Measurements from ENCODE around the gene SUPT20HL2.
A peak's percentile ranks its signal among the peaks of the same experiment; 100 is the strongest.

The SUPT20HL2 gene

GRCh38 chrX:24292353-24292752 is 21.5 kb downstream of the SUPT20HL2 start:
- Histone ChIP-seq H3K27ac (no peak overlapping the region), H3K4me3 (ENCODE audit: low read depth, low read length) (no peak overlapping the region), H3K36me3 (replicated peaks) (no peaks in the 10 kb centered on the region), H3K27me3 (replicated peaks) (no peaks in the 10 kb centered on the region)
- in situ Hi-C loops (cut with HindIII; ENCODE audit: low pct_ligation_motif_present, low sequenced_read_pairs) = no loop called here
- no peak for DNase-seq
- TF ChIP-seq, protein P1, sequence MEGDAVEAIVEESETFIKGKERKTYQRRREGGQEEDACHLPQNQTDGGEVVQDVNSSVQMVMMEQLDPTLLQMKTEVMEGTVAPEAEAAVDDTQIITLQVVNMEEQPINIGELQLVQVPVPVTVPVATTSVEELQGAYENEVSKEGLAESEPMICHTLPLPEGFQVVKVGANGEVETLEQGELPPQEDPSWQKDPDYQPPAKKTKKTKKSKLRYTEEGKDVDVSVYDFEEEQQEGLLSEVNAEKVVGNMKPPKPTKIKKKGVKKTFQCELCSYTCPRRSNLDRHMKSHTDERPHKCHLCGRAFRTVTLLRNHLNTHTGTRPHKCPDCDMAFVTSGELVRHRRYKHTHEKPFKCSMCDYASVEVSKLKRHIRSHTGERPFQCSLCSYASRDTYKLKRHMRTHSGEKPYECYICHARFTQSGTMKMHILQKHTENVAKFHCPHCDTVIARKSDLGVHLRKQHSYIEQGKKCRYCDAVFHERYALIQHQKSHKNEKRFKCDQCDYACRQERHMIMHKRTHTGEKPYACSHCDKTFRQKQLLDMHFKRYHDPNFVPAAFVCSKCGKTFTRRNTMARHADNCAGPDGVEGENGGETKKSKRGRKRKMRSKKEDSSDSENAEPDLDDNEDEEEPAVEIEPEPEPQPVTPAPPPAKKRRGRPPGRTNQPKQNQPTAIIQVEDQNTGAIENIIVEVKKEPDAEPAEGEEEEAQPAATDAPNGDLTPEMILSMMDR (IDR thresholded peaks at IDR 0.05; ENCODE audit: low read depth, low read length, missing control alignments) = no peak

DNA sequence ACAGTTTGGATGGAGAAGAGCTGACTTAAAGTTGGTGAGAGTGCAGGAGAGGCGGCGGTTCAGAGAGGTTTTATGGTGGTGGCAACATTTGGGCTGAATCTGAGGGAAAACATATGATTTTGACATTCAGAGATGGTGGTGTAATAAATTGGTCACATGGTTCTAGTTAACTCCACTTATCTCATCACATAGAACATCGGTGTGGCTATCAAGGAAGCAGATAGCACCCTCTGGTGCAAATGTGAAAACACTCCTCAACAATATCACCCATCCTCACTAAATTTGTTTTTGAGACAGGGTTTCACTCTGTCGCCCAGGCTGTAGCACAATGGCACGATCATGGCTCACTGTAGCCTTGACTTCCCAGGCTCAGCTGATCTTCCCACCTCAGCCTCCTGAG is 28.8 kb downstream of the SUPT20HL2 start:
- Histone ChIP-seq H3K4me3 (ENCODE audit: low read depth, low read length) (no peak overlapping the region), H3K36me3 (replicated peaks) (no peaks in the 10 kb centered on the region), H3K27ac (no peak overlapping the region), H3K27me3 (replicated peaks) (no peaks in the 10 kb centered on the region)
- DNase-seq = no peak
- TF ChIP-seq, protein P1 (IDR thresholded peaks at IDR 0.05; ENCODE audit: low read depth, low read length, missing control alignments) = peak; percentile 7
- in situ Hi-C loops (cut with HindIII; ENCODE audit: low pct_ligation_motif_present, low sequenced_read_pairs) = no loop called here

DNA sequence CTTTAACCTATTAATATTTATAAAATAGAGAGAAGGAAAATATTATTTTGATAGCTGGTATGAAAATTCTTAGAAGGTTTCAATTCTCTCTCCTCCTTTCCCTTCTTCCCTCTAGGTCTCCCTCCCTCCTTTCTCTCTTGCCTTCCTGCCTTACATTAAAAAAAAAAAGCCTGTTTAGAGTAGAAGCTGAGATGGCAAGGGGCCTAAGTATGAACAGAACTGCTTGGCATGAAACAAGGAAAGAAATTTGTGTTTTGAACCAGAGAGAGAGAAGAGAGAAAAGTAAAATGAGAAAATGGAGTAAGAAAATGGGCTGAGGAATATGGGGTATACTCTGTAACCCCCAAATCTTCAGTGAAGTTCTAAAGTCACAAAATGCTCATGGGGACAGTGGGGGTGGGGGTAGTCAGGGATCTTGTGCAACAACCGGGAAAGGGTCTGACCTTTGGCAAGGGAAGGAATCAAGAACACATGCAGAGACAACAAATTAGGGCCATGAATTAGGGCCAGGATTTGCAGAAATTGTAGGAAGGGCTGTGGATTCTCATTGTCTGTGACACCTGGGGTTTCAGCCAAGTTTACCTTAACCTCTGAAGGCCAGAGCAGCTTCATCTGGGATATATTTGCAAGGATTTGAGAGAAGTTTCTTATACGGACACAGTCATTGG is 30.6 kb downstream of the SUPT20HL2 start:
- Histone ChIP-seq H3K27me3 (replicated peaks) (no peaks in the 10 kb centered on the region), H3K27ac (no peak overlapping the region), H3K36me3 (replicated peaks) (no peaks in the 10 kb centered on the region), H3K4me3 (ENCODE audit: low read depth, low read length) (no peak overlapping the region)
- in situ Hi-C loops (cut with HindIII; ENCODE audit: low pct_ligation_motif_present, low sequenced_read_pairs) = no loop called here
- TF ChIP-seq, protein P1 (IDR thresholded peaks at IDR 0.05; ENCODE audit: low read depth, low read length, missing control alignments) = no peak
- no peak for DNase-seq

- TF ChIP-seq, protein P1 (IDR thresholded peaks at IDR 0.05; ENCODE audit: low read depth, low read length, missing control alignments) = no peak
- Histone ChIP-seq H3K4me3 (ENCODE audit: low read depth, low read length) (no peak overlapping the region), H3K36me3 (replicated peaks) (no peaks in the 10 kb centered on the region), H3K27me3 (replicated peaks) (no peaks in the 10 kb centered on the region), H3K27ac (no peak overlapping the region)
- in situ Hi-C loops (cut with HindIII; ENCODE audit: low pct_ligation_motif_present, low sequenced_read_pairs) = no loop called here
- DNase-seq = no peak
Observed at GRCh38 chrX:24282381-24283126, 31.3 kb downstream of the SUPT20HL2 start.

GRCh38 chrX:24277405-24277804 is 36.5 kb downstream of the SUPT20HL2 start:
- H3K4me3 ChIP-seq (ENCODE audit: low read depth, low read length) = no peak overlapping the region
- H3K27me3 ChIP-seq (replicated peaks) = no peaks in the 10 kb centered on the region
- TF ChIP-seq, protein P1 (IDR thresholded peaks at IDR 0.05; ENCODE audit: low read depth, low read length, missing control alignments) = no peak
- H3K36me3 ChIP-seq (replicated peaks) = no peaks in the 10 kb centered on the region
- no peak for DNase-seq
- in situ Hi-C loops (cut with HindIII; ENCODE audit: low pct_ligation_motif_present, low sequenced_read_pairs) = no loop called here
- no peak overlapping the region for H3K27ac ChIP-seq
